Measurements from ENCODE around the gene ITGA1. TPM values are rescaled to one million over a fixed set of nuclear protein-coding genes. Genes with fewer than 3 reads are reported as not detected.

The ITGA1 gene
- total and polyA plus RNA-seq, 2 of the 13 experiments (the other 11 are each of a cell fraction or from before 2014, with no cell fraction given) = 23.1 to 28.6 TPM

DNA sequence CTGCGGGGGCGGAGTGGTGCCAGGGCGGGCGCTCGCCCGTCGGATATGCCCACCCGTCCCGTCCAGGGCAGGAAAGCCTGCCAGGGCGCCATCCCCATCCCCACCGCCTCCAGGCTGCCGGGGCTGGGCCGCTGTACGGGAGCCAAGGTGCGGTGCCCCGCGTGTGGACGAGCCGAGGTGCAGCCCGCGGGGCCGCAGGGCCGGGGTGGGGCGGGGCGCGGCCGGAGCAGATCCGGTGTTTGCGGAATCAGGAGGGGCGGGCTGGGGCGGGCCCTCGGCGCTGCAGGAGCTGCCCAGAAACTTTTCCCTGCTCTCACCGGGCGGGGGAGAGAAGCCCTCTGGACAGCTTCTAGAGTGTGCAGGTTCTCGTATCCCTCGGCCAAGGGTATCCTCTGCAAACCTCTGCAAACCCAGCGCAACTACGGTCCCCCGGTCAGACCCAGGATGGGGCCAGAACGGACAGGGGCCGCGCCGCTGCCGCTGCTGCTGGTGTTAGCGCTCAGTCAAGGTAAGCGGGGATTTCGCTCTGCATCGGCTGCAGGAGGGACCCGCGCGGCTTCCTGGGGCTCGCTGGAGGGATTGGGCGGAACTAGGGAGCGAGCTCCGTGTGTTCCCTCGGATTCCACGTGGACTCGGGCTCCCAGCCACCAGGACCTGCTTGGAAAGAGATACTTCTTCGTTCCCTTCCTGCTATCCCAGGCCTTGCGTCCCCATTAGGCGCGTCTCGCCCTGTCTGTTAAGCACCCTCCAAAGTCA is 201.5 kb downstream of the ITGA1 start, which contains the start of gene ITGA2 (continued):
- TF ChIP-seq ZNF784 (CRISPR knock-in tag; IDR thresholded peaks at IDR 0.05; ENCODE audit: borderline replicate concordance) (0 out of 2 replicates have a peak, but pooled peaks have one; percentile 39), PHF21A (CRISPR knock-in tag; IDR thresholded peaks at IDR 0.05) (peak; percentile 45; the same call in 1 of the 2 replicates), GLI4 (CRISPR knock-in tag; IDR thresholded peaks at IDR 0.05; ENCODE audit: borderline replicate concordance) (peak; percentile 40; the same call in 1 of the 2 replicates), SNRNP70 (IDR thresholded peaks at IDR 0.05; ENCODE audit: low read depth, low read length) (no peak), ZKSCAN1 (IDR thresholded peaks at IDR 0.05; ENCODE audit: low read length) (no peak), FOXK1 (CRISPR knock-in tag; IDR thresholded peaks at IDR 0.05; ENCODE audit: borderline replicate concordance, low read depth) (peak; percentile 7; the same call in 1 of the 2 replicates), TCF7L2 (IDR thresholded peaks at IDR 0.05; ENCODE audit: low read depth, low read length) (no peak), ZNF773 (CRISPR knock-in tag; IDR thresholded peaks at IDR 0.05; ENCODE audit: borderline replicate concordance) (no peak), NPAS2 (CRISPR knock-in tag; IDR thresholded peaks at IDR 0.05; ENCODE audit: borderline replicate concordance) (no peak; the same call in 1 of the 2 replicates), ZNF629 (CRISPR knock-in tag; conservative IDR thresholded peaks at IDR 0.05) (no peak), ZNF552 (CRISPR knock-in tag; IDR thresholded peaks at IDR 0.05; ENCODE audit: borderline replicate concordance) (no peak), RBFOX2 (IDR thresholded peaks at IDR 0.05; ENCODE audit: low read depth, low read length) (peak; percentile 94), SATB2 (CRISPR knock-in tag; IDR thresholded peaks at IDR 0.05) (no peak; the same call in 1 of the 2 replicates), ZNF790 (CRISPR knock-in tag; IDR thresholded peaks at IDR 0.05; ENCODE audit: borderline replicate concordance) (no peak), MIXL1 (CRISPR knock-in tag; IDR thresholded peaks at IDR 0.05) (no peak), RARA (CRISPR knock-in tag; IDR thresholded peaks at IDR 0.05) (peak; percentile 41; the same call in 1 of the 2 replicates), PAF1 (CRISPR knock-in tag; IDR thresholded peaks at IDR 0.05) (no peak), SRSF1 (optimal IDR thresholded peaks at IDR 0.05; ENCODE audit: low read depth, low read length) (peak; percentile 53), SPEN (CRISPR knock-in tag; IDR thresholded peaks at IDR 0.05; ENCODE audit: low read depth) (peak; percentile 43)
- TF ChIP-seq, protein P1, sequence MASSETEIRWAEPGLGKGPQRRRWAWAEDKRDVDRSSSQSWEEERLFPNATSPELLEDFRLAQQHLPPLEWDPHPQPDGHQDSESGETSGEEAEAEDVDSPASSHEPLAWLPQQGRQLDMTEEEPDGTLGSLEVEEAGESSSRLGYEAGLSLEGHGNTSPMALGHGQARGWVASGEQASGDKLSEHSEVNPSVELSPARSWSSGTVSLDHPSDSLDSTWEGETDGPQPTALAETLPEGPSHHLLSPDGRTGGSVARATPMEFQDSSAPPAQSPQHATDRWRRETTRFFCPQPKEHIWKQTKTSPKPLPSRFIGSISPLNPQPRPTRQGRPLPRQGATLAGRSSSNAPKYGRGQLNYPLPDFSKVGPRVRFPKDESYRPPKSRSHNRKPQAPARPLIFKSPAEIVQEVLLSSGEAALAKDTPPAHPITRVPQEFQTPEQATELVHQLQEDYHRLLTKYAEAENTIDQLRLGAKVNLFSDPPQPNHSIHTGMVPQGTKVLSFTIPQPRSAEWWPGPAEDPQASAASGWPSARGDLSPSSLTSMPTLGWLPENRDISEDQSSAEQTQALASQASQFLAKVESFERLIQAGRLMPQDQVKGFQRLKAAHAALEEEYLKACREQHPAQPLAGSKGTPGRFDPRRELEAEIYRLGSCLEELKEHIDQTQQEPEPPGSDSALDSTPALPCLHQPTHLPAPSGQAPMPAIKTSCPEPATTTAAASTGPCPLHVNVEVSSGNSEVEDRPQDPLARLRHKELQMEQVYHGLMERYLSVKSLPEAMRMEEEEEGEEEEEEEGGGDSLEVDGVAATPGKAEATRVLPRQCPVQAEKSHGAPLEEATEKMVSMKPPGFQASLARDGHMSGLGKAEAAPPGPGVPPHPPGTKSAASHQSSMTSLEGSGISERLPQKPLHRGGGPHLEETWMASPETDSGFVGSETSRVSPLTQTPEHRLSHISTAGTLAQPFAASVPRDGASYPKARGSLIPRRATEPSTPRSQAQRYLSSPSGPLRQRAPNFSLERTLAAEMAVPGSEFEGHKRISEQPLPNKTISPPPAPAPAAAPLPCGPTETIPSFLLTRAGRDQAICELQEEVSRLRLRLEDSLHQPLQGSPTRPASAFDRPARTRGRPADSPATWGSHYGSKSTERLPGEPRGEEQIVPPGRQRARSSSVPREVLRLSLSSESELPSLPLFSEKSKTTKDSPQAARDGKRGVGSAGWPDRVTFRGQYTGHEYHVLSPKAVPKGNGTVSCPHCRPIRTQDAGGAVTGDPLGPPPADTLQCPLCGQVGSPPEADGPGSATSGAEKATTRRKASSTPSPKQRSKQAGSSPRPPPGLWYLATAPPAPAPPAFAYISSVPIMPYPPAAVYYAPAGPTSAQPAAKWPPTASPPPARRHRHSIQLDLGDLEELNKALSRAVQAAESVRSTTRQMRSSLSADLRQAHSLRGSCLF (CRISPR knock-in tag; IDR thresholded peaks at IDR 0.05; ENCODE audit: borderline replicate concordance) = no peak
- TF ChIP-seq, protein P2, sequence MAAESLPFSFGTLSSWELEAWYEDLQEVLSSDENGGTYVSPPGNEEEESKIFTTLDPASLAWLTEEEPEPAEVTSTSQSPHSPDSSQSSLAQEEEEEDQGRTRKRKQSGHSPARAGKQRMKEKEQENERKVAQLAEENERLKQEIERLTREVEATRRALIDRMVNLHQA (CRISPR knock-in tag; IDR thresholded peaks at IDR 0.05) = no peak
- TF ChIP-seq, protein P3, sequence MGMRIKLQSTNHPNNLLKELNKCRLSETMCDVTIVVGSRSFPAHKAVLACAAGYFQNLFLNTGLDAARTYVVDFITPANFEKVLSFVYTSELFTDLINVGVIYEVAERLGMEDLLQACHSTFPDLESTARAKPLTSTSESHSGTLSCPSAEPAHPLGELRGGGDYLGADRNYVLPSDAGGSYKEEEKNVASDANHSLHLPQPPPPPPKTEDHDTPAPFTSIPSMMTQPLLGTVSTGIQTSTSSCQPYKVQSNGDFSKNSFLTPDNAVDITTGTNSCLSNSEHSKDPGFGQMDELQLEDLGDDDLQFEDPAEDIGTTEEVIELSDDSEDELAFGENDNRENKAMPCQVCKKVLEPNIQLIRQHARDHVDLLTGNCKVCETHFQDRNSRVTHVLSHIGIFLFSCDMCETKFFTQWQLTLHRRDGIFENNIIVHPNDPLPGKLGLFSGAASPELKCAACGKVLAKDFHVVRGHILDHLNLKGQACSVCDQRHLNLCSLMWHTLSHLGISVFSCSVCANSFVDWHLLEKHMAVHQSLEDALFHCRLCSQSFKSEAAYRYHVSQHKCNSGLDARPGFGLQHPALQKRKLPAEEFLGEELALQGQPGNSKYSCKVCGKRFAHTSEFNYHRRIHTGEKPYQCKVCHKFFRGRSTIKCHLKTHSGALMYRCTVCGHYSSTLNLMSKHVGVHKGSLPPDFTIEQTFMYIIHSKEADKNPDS (CRISPR knock-in tag; IDR thresholded peaks at IDR 0.05) = no peak

Data from HepG2 (cell line).